HepG2 (cell line): ENCODE data around the gene B3GALNT1. TPM values are rescaled to one million over a fixed set of nuclear protein-coding genes. Genes with fewer than 3 reads are reported as not detected.

Experiments
- ATAC-seq: fragments of 200-7000 bp; cut with Tn5 transposase; 3 replicates; pipeline ENCODE4 v1.9.1; 2020; ENCODE audit warnings: mild to moderate bottlenecking, moderate library complexity
- BruUV-seq: library from RNA; stranded (reverse); fragments of 400-500 nt; replicated peaks from 2 replicates; lab custom pipeline; 2021; lab: Mats Ljungman, UMichigan
- CTCF ChIA-PET: fragments of 300-600 bp; formaldehyde crosslinking; extraction: SDS; loops from one replicate; lab custom pipeline; 2021; ENCODE audit warnings: low total read pairs, inconsistent platforms, low intra/inter-chr PET ratio; lab: Yijun Ruan, JAX
- POLR2A ChIA-PET: fragments of 350-600 bp; sonication (Branson Sonifier 250); formaldehyde crosslinking; loops from one replicate; lab custom pipeline; 2020; ENCODE audit warnings: antibody characterized with exemption, inconsistent platforms; lab: Yijun Ruan, JAX
- DNase-seq: peaks from one replicate; pipeline ENCODE4 v3.0.0-alpha.2; 2015; ENCODE audit warnings: low spot score
- FAIRE-seq: peaks from 3 replicates; lab custom pipeline; 2011; peaks lifted over from hg19 to GRCh38; lab: Jason Lieb, UNC
- H2AFZ ChIP-seq: one replicate; pipeline ENCODE4 v1.6.1; 2011; ENCODE audit warnings: low read length, inconsistent platforms
- H3K27ac ChIP-seq: fragments of 300-600 bp; 3 replicates; pipeline ENCODE4 v1.8.0; 2011; ENCODE audit warnings: mixed run types, mild to moderate bottlenecking, mixed read lengths, low read length, inconsistent platforms; ENCODE audit not compliant: insufficient read depth; ENCODE audit errors: extremely low read length
- H3K27me3 ChIP-seq, 2 experiments: fragments of 200-600 bp in 1 of 2; 2 replicates in 1 of 2; 3 replicates in 1 of 2; pipeline versions ENCODE4 v1.6.0 to v1.8.0; 2011; ENCODE audit warnings: low read length in 2 of 2, mild to moderate bottlenecking in 2 of 2, moderate library complexity in 2 of 2, inconsistent platforms in 1 of 2; ENCODE audit not compliant: insufficient read depth in 2 of 2, control insufficient read depth in 1 of 2
- H3K36me3 ChIP-seq, 2 experiments: fragments of 200-600 bp in 1 of 2; replicated peaks in 1 of 2; 2 replicates in 1 of 2; 3 replicates in 1 of 2; pipeline versions ENCODE4 v1.5.1 to v1.8.0; 2011; ENCODE audit warnings: low read length in 2 of 2, inconsistent platforms in 1 of 2; ENCODE audit not compliant: insufficient read depth in 2 of 2, control insufficient read depth in 1 of 2
- H3K4me1 ChIP-seq: 2 replicates; pipeline ENCODE4 v1.5.1; 2012; ENCODE audit warnings: low read length, inconsistent platforms; ENCODE audit not compliant: insufficient read depth
- H3K4me2 ChIP-seq: 2 replicates; pipeline ENCODE4 v1.6.0; 2011; ENCODE audit warnings: low read depth, low read length, inconsistent platforms
- H3K4me3 ChIP-seq, 3 experiments: fragments of 200-600 bp in 1 of 3; sonication (generic), shearing (Covaris generic) in 1 of 3; replicated peaks in 1 of 3; 2 replicates each; pipeline ENCODE4 v1.5.1; 2011 to 2016; ENCODE audit warnings: low read length in 3 of 3, inconsistent platforms in 2 of 3, low read depth in 2 of 3, mild to moderate bottlenecking in 2 of 3, control low read depth in 1 of 3, mixed read lengths in 1 of 3; ENCODE audit not compliant: insufficient read depth in 1 of 3
- H3K79me2 ChIP-seq: one replicate; pipeline ENCODE4 v1.6.1; 2011; ENCODE audit warnings: low read length, inconsistent platforms; ENCODE audit not compliant: insufficient read depth
- H3K9ac ChIP-seq: 2 replicates; pipeline ENCODE4 v1.6.0; 2011; ENCODE audit warnings: mild to moderate bottlenecking, low read depth, low read length, inconsistent platforms; ENCODE audit not compliant: insufficient read depth
- H3K9me3 ChIP-seq: 2 replicates; pipeline ENCODE4 v1.5.1; 2012; ENCODE audit warnings: mild to moderate bottlenecking, low read length
- H4K20me1 ChIP-seq: 2 replicates; pipeline ENCODE4 v1.6.0; 2011; ENCODE audit warnings: inconsistent platforms, mild to moderate bottlenecking, low read length, moderate library complexity; ENCODE audit not compliant: insufficient read depth
- BORCS8-MEF2B ChIP-seq: sonication (generic); formaldehyde crosslinking; IDR thresholded peaks from 2 replicates; pipeline ENCODE4 v1.8.0; 2022; ENCODE audit warnings: mild to moderate bottlenecking, missing genetic modification reagents
- CBX5 ChIP-seq: sonication (generic); formaldehyde crosslinking; IDR thresholded peaks from 2 replicates; pipeline ENCODE4 v1.4.0; 2020; ENCODE audit warnings: missing genetic modification reagents, borderline replicate concordance
- ESRRA ChIP-seq: sonication (generic); formaldehyde crosslinking; IDR thresholded peaks from 2 replicates; pipeline ENCODE4 v1.5.1; 2020; ENCODE audit warnings: mild to moderate bottlenecking, low read depth, missing genetic modification reagents
- HOMEZ ChIP-seq: IDR thresholded peaks from 2 replicates; pipeline ENCODE4 v1.6.1; 2016; ENCODE audit warnings: low read depth
- KDM1A ChIP-seq: IDR thresholded peaks from 2 replicates; pipeline ENCODE4 v1.6.1; 2016; ENCODE audit warnings: missing compliant biosample characterization
- MXD4 ChIP-seq: IDR thresholded peaks from 2 replicates; pipeline ENCODE4 v1.6.1; 2016; ENCODE audit warnings: mild to moderate bottlenecking, missing biosample characterization, missing genetic modification reagents
- NFE2L1 ChIP-seq: sonication (generic); formaldehyde crosslinking; IDR thresholded peaks from 2 replicates; pipeline ENCODE4 v1.4.0; 2020; ENCODE audit warnings: missing genetic modification reagents, mild to moderate bottlenecking, borderline replicate concordance
- NONO ChIP-seq, 2 experiments: fragments of 450-650 bp in 1 of 2; sonication (generic) in 1 of 2; formaldehyde crosslinking in 1 of 2; IDR thresholded peaks in 1 of 2; conservative IDR thresholded peaks in 1 of 2; 2 replicates each; pipeline versions ENCODE4 v1.6.1 to v1.8.0; 2017 to 2022; ENCODE audit warnings: mild to moderate bottlenecking in 1 of 2, missing genetic modification reagents in 1 of 2, moderate library complexity in 1 of 2
- RFX1 ChIP-seq: fragments of 450-650 bp; IDR thresholded peaks from 2 replicates; pipeline ENCODE4 v1.6.1; 2017
- RNF219 ChIP-seq: sonication (generic); formaldehyde crosslinking; IDR thresholded peaks from 2 replicates; pipeline ENCODE4 v1.5.0; 2020; ENCODE audit warnings: mild to moderate bottlenecking, missing genetic modification reagents
- TCF7 ChIP-seq: sonication (generic); IDR thresholded peaks from 2 replicates; pipeline ENCODE4 v1.6.1; 2016; ENCODE audit warnings: antibody characterized with exemption, low read depth
- U2AF2 ChIP-seq: fragments of 200-400 bp; formaldehyde crosslinking; IDR thresholded peaks from 2 replicates; pipeline ENCODE4 v1.6.1; 2017; ENCODE audit warnings: low read depth, mild to moderate bottlenecking, low read length
- ZNF34 ChIP-seq: sonication (generic); formaldehyde crosslinking; IDR thresholded peaks from 2 replicates; pipeline ENCODE4 v1.4.0; 2020; ENCODE audit warnings: mild to moderate bottlenecking, missing genetic modification reagents, borderline replicate concordance
- ZNF451 ChIP-seq: sonication (generic); formaldehyde crosslinking; IDR thresholded peaks from 2 replicates; pipeline ENCODE4 v1.5.0; 2020; ENCODE audit warnings: mild to moderate bottlenecking, missing genetic modification reagents
- ZNF468 ChIP-seq: sonication (generic); formaldehyde crosslinking; IDR thresholded peaks from 2 replicates; pipeline ENCODE4 v1.8.0; 2022; ENCODE audit warnings: mild to moderate bottlenecking, moderate library complexity, missing genetic modification reagents
- ZNF615 ChIP-seq: sonication (generic); formaldehyde crosslinking; IDR thresholded peaks from 2 replicates; pipeline ENCODE4 v1.5.0; 2020; ENCODE audit warnings: mild to moderate bottlenecking, missing genetic modification reagents, borderline replicate concordance
- WGBS: methylation state at CpG from one replicate; pipeline ENCODE4 v1.1.6; 2017; ENCODE audit warnings: low lambda C conversion rate; 5-methylcytosine and 5-hydroxymethylcytosine counted together
- in situ Hi-C: cut with HindIII; loops from 2 replicates; pipeline ENCODE4 v1.10.0; 2017; ENCODE audit warnings: low pct_unique_long_range_greater_than_20kb; ENCODE audit not compliant: extremely low pct_ligation_motif_present
- intact Hi-C: fragments of 100-400 bp; cut with micrococcal nuclease; formaldehyde crosslinking; loops from one replicate; pipeline ENCODE4 v1.10.0; 2022; ENCODE audit not compliant: unreplicated experiment
- polyA plus RNA-seq, 8 experiments: library from polyadenylated mRNA; depleted of rRNA in 3 of 8; stranded (reverse) in 7 of 8; unstranded in 1 of 8; fragments of >200 nt; fragmentation: Illumina TruSeq in 4 of 8; extraction: Trizol in 4 of 8; gene quantifications; 2 replicates each; pipeline versions ENCODE4 v1.2.1 to v1.2.3, GENCODE V29; 2011 to 2016; ENCODE audit warnings: low read depth in 4 of 8, missing spikeins in 1 of 8, mixed read lengths in 1 of 8; ENCODE audit not compliant: insufficient read depth in 1 of 8
- total RNA-seq, 5 experiments: library from RNA; depleted of rRNA; stranded (reverse); fragments of >200 nt; fragmentation: Illumina TruSeq; extraction: Trizol; gene quantifications; 2 replicates each; pipeline ENCODE4 v1.2.3, GENCODE V29; 2016; ENCODE audit warnings: low read depth in 1 of 5
- TF ChIP-seq, protein P1 (sequence below): IDR thresholded peaks from 2 replicates; pipeline ENCODE4 v1.4.0; 2020; ENCODE audit warnings: mild to moderate bottlenecking, missing genetic modification reagents
- TF ChIP-seq, protein P2 (sequence below): sonication (generic); formaldehyde crosslinking; IDR thresholded peaks from 2 replicates; pipeline ENCODE4 v1.5.0; 2020; ENCODE audit warnings: missing genetic modification reagents

The B3GALNT1 gene
- total and polyA plus RNA-seq, 2 of the 13 experiments (the other 11 are each of a cell fraction or from before 2014, with no cell fraction given) = not detected

GRCh38 chr3:161082063-161082462 is 23.1 kb downstream of the B3GALNT1 start:
- Histone ChIP-seq H3K4me1 (no peaks in the 10 kb centered on the region), H3K4me3 (no peak overlapping the region), H3K27me3 (no peaks in the 10 kb centered on the region), H4K20me1 (no peaks in the 10 kb centered on the region), H3K36me3 (no peaks in the 10 kb centered on the region), H3K9ac (no peak overlapping the region), H2AFZ (no peak overlapping the region), H3K9me3 (no peaks in the 10 kb centered on the region), H3K4me2 (no peak overlapping the region), H3K27ac (no peak overlapping the region), H3K79me2 (no peaks in the 10 kb centered on the region)
- CTCF ChIA-PET = no interaction called here
- 0% methylated on average over 2 of the region's 2 CpGs for WGBS
- POLR2A ChIA-PET = no interaction called here
- DNase-seq = no peak
- no peak for FAIRE-seq
- in situ Hi-C loops = no loop called here
- no peak for ATAC-seq
- BruUV-seq = no TSS peak
- intact Hi-C loops = no loop called here
- TF ChIP-seq RFX1 (no peak), ZNF468 (no peak), ESRRA (CRISPR knock-in tag) (no peak), MXD4 (no peak), ZNF34 (CRISPR knock-in tag) (no peak), CBX5 (CRISPR knock-in tag) (no peak), ZNF451 (no peak), RNF219 (CRISPR knock-in tag) (no peak), KDM1A (no peak), BORCS8-MEF2B (CRISPR knock-in tag) (no peak), U2AF2 (no peak), TCF7 (no peak), HOMEZ (CRISPR knock-in tag) (no peak), ZNF615 (CRISPR knock-in tag) (no peak), NONO (IDR thresholded peaks at IDR 0.05) (no peak), NONO (CRISPR knock-in tag; conservative IDR thresholded peaks at IDR 0.05) (no peak), NFE2L1 (CRISPR knock-in tag) (no peak)
- TF ChIP-seq, protein P1, sequence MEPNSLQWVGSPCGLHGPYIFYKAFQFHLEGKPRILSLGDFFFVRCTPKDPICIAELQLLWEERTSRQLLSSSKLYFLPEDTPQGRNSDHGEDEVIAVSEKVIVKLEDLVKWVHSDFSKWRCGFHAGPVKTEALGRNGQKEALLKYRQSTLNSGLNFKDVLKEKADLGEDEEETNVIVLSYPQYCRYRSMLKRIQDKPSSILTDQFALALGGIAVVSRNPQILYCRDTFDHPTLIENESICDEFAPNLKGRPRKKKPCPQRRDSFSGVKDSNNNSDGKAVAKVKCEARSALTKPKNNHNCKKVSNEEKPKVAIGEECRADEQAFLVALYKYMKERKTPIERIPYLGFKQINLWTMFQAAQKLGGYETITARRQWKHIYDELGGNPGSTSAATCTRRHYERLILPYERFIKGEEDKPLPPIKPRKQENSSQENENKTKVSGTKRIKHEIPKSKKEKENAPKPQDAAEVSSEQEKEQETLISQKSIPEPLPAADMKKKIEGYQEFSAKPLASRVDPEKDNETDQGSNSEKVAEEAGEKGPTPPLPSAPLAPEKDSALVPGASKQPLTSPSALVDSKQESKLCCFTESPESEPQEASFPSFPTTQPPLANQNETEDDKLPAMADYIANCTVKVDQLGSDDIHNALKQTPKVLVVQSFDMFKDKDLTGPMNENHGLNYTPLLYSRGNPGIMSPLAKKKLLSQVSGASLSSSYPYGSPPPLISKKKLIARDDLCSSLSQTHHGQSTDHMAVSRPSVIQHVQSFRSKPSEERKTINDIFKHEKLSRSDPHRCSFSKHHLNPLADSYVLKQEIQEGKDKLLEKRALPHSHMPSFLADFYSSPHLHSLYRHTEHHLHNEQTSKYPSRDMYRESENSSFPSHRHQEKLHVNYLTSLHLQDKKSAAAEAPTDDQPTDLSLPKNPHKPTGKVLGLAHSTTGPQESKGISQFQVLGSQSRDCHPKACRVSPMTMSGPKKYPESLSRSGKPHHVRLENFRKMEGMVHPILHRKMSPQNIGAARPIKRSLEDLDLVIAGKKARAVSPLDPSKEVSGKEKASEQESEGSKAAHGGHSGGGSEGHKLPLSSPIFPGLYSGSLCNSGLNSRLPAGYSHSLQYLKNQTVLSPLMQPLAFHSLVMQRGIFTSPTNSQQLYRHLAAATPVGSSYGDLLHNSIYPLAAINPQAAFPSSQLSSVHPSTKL (CRISPR knock-in tag) = no peak
- TF ChIP-seq, protein P2, sequence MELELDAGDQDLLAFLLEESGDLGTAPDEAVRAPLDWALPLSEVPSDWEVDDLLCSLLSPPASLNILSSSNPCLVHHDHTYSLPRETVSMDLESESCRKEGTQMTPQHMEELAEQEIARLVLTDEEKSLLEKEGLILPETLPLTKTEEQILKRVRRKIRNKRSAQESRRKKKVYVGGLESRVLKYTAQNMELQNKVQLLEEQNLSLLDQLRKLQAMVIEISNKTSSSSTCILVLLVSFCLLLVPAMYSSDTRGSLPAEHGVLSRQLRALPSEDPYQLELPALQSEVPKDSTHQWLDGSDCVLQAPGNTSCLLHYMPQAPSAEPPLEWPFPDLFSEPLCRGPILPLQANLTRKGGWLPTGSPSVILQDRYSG (CRISPR knock-in tag) = no peak
